K562 (cell line): ENCODE results near the gene CHST15. TPM values are rescaled to one million over a fixed set of nuclear protein-coding genes. Genes with fewer than 3 reads are reported as not detected.

Experiments
- ATAC-seq: fragments of 200-7000 bp; cut with Tn5 transposase; 3 replicates; pipeline ENCODE4 v1.9.1; 2020; ENCODE audit warnings: moderate library complexity
- BruUV-seq: library from RNA; stranded (reverse); fragments of 400-500 nt; replicated peaks from 2 replicates; lab custom pipeline; 2021; lab: Mats Ljungman, UMichigan
- CTCF ChIA-PET: fragments of 300-600 bp; formaldehyde crosslinking; extraction: SDS; loops from one replicate; lab custom pipeline; 2021; ENCODE audit warnings: low intra/inter-chr PET ratio; lab: Yijun Ruan, JAX
- POLR2A ChIA-PET: fragments of 300-600, 350-650 bp; sonication (Branson Sonifier 250); formaldehyde crosslinking; extraction: SDS; loops from one replicate; lab custom pipeline; 2021; ENCODE audit warnings: antibody characterized with exemption, inconsistent platforms; lab: Yijun Ruan, JAX
- DNase-seq, 4 experiments: peaks; one replicate each; pipeline versions ENCODE4 v3.0.0 to v3.0.0-alpha.2; 2011 to 2018; ENCODE audit warnings: low spot score in 3 of 4, mixed read lengths in 3 of 4; ENCODE audit errors: extremely low read depth in 1 of 4
- FAIRE-seq: peaks from 2 replicates; lab custom pipeline; 2011; peaks lifted over from hg19 to GRCh38; lab: Jason Lieb, UNC
- H2AFZ ChIP-seq: 2 replicates; pipeline ENCODE4 v1.6.0; 2011; ENCODE audit warnings: low read depth, low read length, control low read depth, inconsistent platforms
- H3K27ac ChIP-seq: fragments of 200-600 bp; 3 replicates; pipeline ENCODE4 v1.8.0; 2011; ENCODE audit warnings: low read depth, mild to moderate bottlenecking, control low read depth, inconsistent platforms, low read length, moderate library complexity, mixed read lengths; ENCODE audit errors: extremely low read depth
- H3K27me3 ChIP-seq, 2 experiments: fragments of 300-600 bp in 1 of 2; 2 replicates in 1 of 2; 3 replicates in 1 of 2; pipeline versions ENCODE4 v1.6.0 to v1.8.0; 2011; ENCODE audit warnings: inconsistent platforms in 2 of 2, low read length in 2 of 2, mild to moderate bottlenecking in 1 of 2, mixed read lengths in 1 of 2, moderate library complexity in 1 of 2; ENCODE audit not compliant: control insufficient read depth in 2 of 2, insufficient read depth in 2 of 2
- H3K36me3 ChIP-seq: fragments of 300-600 bp; 3 replicates; pipeline ENCODE4 v1.8.0; 2011; ENCODE audit warnings: mild to moderate bottlenecking, low read length, inconsistent platforms; ENCODE audit not compliant: control insufficient read depth, insufficient read depth
- H3K4me1 ChIP-seq, 2 experiments: fragments of 200-600 bp in 1 of 2; replicated peaks in 1 of 2; 2 replicates in 1 of 2; 3 replicates in 1 of 2; pipeline versions ENCODE4 v1.5.1 to v1.8.0; 2011; ENCODE audit warnings: inconsistent platforms in 2 of 2, low read length in 2 of 2, mild to moderate bottlenecking in 1 of 2, mixed read lengths in 1 of 2, moderate library complexity in 1 of 2; ENCODE audit not compliant: control insufficient read depth in 2 of 2, insufficient read depth in 2 of 2
- H3K4me2 ChIP-seq: 2 replicates; pipeline ENCODE4 v1.6.1; 2011; ENCODE audit warnings: low read length, control low read depth, inconsistent platforms, mixed read lengths; ENCODE audit not compliant: insufficient read depth
- H3K4me3 ChIP-seq: fragments of 200-600 bp; sonication (generic), shearing (Covaris generic); 2 replicates; pipeline ENCODE4 v1.5.1; 2016; ENCODE audit warnings: control low read depth, inconsistent platforms
- H3K79me2 ChIP-seq: fragments of 200-600 bp; 3 replicates; pipeline ENCODE4 v1.8.0; 2011; ENCODE audit warnings: low read length, inconsistent platforms; ENCODE audit not compliant: control insufficient read depth, insufficient read depth
- H3K9ac ChIP-seq, 2 experiments: 2 replicates each; pipeline versions ENCODE4 v1.6.0 to v1.6.1; 2011; ENCODE audit warnings: low read depth in 2 of 2, low read length in 2 of 2, control low read depth in 1 of 2, inconsistent platforms in 1 of 2, mild to moderate bottlenecking in 1 of 2, mixed read lengths in 1 of 2; ENCODE audit not compliant: insufficient read depth in 1 of 2
- H3K9me1 ChIP-seq: one replicate; pipeline ENCODE4 v1.6.0; 2011; ENCODE audit warnings: inconsistent platforms, mild to moderate bottlenecking, low read length, moderate library complexity; ENCODE audit not compliant: control insufficient read depth, insufficient read depth
- H3K9me3 ChIP-seq: replicated peaks from 2 replicates; pipeline ENCODE4 v1.5.1; 2011; ENCODE audit warnings: low read depth, low read length, inconsistent platforms; ENCODE audit not compliant: control insufficient read depth, insufficient read depth
- H4K20me1 ChIP-seq: replicated peaks from 2 replicates; pipeline ENCODE4 v1.6.1; 2011; ENCODE audit warnings: low read length, inconsistent platforms, mixed read lengths; ENCODE audit not compliant: control insufficient read depth, insufficient read depth
- ERF ChIP-seq: fragments of 450-650 bp; formaldehyde crosslinking; IDR thresholded peaks from 2 replicates; pipeline ENCODE4 v1.4.0; 2020; ENCODE audit warnings: mild to moderate bottlenecking, mixed read lengths
- FOSL1 ChIP-seq: fragments of 200-800 bp; sonication (Bioruptor generic); conservative IDR thresholded peaks from 2 replicates; pipeline ENCODE4 v1.6.1; 2016; ENCODE audit warnings: missing genetic modification characterization, missing compliant biosample characterization
- GATAD2A ChIP-seq: fragments of 450-650 bp; IDR thresholded peaks from 2 replicates; pipeline ENCODE4 v1.6.1; 2017
- HEY1 ChIP-seq: fragments of 250-450 bp; sonication (Bioruptor Pico); IDR thresholded peaks from 2 replicates; pipeline ENCODE4 v1.5.0; 2020; ENCODE audit warnings: mild to moderate bottlenecking, moderate library complexity, borderline replicate concordance
- KAT8 ChIP-seq: fragments of 450-650 bp; IDR thresholded peaks from 2 replicates; pipeline ENCODE4 v1.6.1; 2016; ENCODE audit warnings: low read depth, mild to moderate bottlenecking
- MAFK ChIP-seq: IDR thresholded peaks from 2 replicates; pipeline ENCODE4 v1.6.1; 2011; ENCODE audit warnings: low read length, improper control_type of control experiment
- PHTF2 ChIP-seq: fragments of 250-450 bp; sonication (Bioruptor Pico); IDR thresholded peaks from 2 replicates; pipeline ENCODE4 v1.5.0; 2021; ENCODE audit warnings: mild to moderate bottlenecking
- STAT5B ChIP-seq: fragments of 250-450 bp; sonication (Bioruptor Pico); IDR thresholded peaks from 2 replicates; pipeline ENCODE4 v1.8.0; 2021; ENCODE audit warnings: mild to moderate bottlenecking, inconsistent platforms
- TAF7 ChIP-seq: fragments of 450-650 bp; IDR thresholded peaks from 2 replicates; pipeline ENCODE4 v1.6.1; 2016; ENCODE audit warnings: missing genetic modification characterization, missing compliant biosample characterization
- U2AF2 ChIP-seq: fragments of 200-400 bp; formaldehyde crosslinking; optimal IDR thresholded peaks from 2 replicates; pipeline ENCODE3; 2017; ENCODE audit warnings: low read depth, mild to moderate bottlenecking, low read length
- ZBTB17 ChIP-seq: fragments of 450-650 bp; formaldehyde crosslinking; IDR thresholded peaks from 2 replicates; pipeline ENCODE4 v1.4.0; 2020; ENCODE audit warnings: mild to moderate bottlenecking
- ZC3H8 ChIP-seq: fragments of 450-650 bp; IDR thresholded peaks from 2 replicates; pipeline ENCODE4 v1.6.1; 2017
- ZKSCAN3 ChIP-seq: fragments of 250-450 bp; sonication (Bioruptor Pico); IDR thresholded peaks from 2 replicates; pipeline ENCODE4 v1.4.0; 2020
- ZNF224 ChIP-seq: sonication (generic); formaldehyde crosslinking; IDR thresholded peaks from 2 replicates; pipeline ENCODE4 v1.8.0; 2022; ENCODE audit warnings: mild to moderate bottlenecking, missing genetic modification reagents
- ZNF707 ChIP-seq: fragments of 250-450 bp; sonication (Bioruptor Pico); conservative IDR thresholded peaks from 2 replicates; pipeline ENCODE4 v1.8.0; 2022; ENCODE audit warnings: inconsistent platforms, mild to moderate bottlenecking, moderate library complexity
- whole genome bisulfite sequencing: fragments of 100-300 bp; shearing (Covaris generic); methylation state at CpG from one replicate; pipeline ENCODE4 v1.1.6; 2016; ENCODE audit warnings: low coverage, mixed read lengths; ENCODE audit not compliant: insufficient coverage; ENCODE audit errors: missing lambda C conversion rate; 5-methylcytosine and 5-hydroxymethylcytosine counted together
- in situ Hi-C: fragments of 300-500 bp; cut with MboI; formaldehyde crosslinking; loops from 4 replicates; pipeline ENCODE4 v1.15.0; 2018; ENCODE audit warnings: inconsistent platforms, mixed read lengths
- intact Hi-C: fragments of 100-400 bp; cut with micrococcal nuclease; formaldehyde crosslinking; loops from 2 replicates; pipeline ENCODE4 v1.14.2; 2022
- polyA plus RNA-seq, 8 experiments: library from polyadenylated mRNA; depleted of rRNA in 4 of 8; stranded (reverse) in 5 of 8; unstranded in 3 of 8; fragments of >200 nt; fragmentation: Nextera tagmentation in 2 of 8; fragmentation: Illumina TruSeq in 1 of 8; extraction: Ambion mirVana in 2 of 8; extraction: Trizol in 1 of 8; gene quantifications; 2 replicates each; pipeline versions ENCODE4 v1.2.1 to v1.2.3, GENCODE V29; 2011 to 2014; ENCODE audit warnings: inconsistent platforms in 1 of 8, missing spikeins in 1 of 8
- total RNA-seq, 7 experiments: library from RNA; depleted of rRNA in 6 of 7; stranded (reverse); fragments of >200 nt in 6 of 7; fragmentation: Illumina TruSeq in 2 of 7; extraction: Trizol in 2 of 7; gene quantifications; 2 replicates each; pipeline versions ENCODE4 v1.2.1 to v1.2.3, GENCODE V29; 2011 to 2021; ENCODE audit warnings: low replicate concordance in 1 of 7
- TF ChIP-seq, protein P1 (sequence below): fragments of 450-650 bp; IDR thresholded peaks from 2 replicates; pipeline ENCODE4 v1.6.1; 2016; ENCODE audit warnings: borderline replicate concordance
- TF ChIP-seq, protein P2 (sequence below): sonication (generic); formaldehyde crosslinking; IDR thresholded peaks from 2 replicates; pipeline ENCODE4 v1.8.0; 2022; ENCODE audit warnings: mild to moderate bottlenecking, low read depth, missing genetic modification reagents
- TF ChIP-seq, protein P3 (sequence below): fragments of 450-650 bp; IDR thresholded peaks from 2 replicates; pipeline ENCODE4 v1.6.1; 2016; ENCODE audit warnings: mild to moderate bottlenecking
- TF ChIP-seq, protein P4 (sequence below): fragments of 450-650 bp; formaldehyde crosslinking; IDR thresholded peaks from 2 replicates; pipeline ENCODE4 v1.4.0; 2020; ENCODE audit warnings: mild to moderate bottlenecking, mixed read lengths

Gene CHST15
- total and polyA plus RNA-seq, 9 of the 15 experiments (the other 6 are each of a cell fraction or from before 2014, with no cell fraction given), result 0.04 to 0.16 (median 0.08) TPM

DNA sequence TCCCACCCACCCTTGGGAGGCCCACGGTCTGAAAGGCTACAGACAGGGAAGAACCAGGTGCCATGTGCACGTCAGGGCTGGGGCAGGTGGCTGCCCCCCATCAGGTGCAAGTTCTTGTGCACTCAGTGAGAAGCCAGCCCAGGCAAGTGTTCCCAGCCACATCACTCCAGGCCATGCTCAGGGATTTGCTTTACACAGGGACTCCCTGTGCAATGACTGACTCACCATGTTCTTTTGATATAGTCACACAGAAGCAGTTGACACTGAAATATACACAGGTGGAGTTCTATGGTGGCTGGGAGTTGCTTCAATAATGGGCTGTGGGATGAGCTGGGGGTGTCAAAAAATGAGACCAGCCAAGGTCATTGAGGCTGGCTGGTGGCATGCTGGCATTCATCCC lies 8.0 kb upstream of the CHST15 start:
- Histone ChIP-seq H3K9me3 (no peaks in the 10 kb centered on the region), H3K4me2 (no peak overlapping the region), H3K4me3 (no peak overlapping the region), H4K20me1 (no peaks in the 10 kb centered on the region), H3K9me1 (no peaks in the 10 kb centered on the region), H3K9ac (no peak overlapping the region), H3K27ac (no peak overlapping the region), H2AFZ (no peak overlapping the region), H3K4me1 (no peaks in the 10 kb centered on the region), H3K27me3 (peaks cover 2 to 14% of the 10 kb centered on the region in 2 experiments; a peak in 3 of 5 replicates), H3K79me2 (no peaks in the 10 kb centered on the region), H3K36me3 (no peaks in the 10 kb centered on the region)
- CTCF ChIA-PET, result no interaction called here
- intact Hi-C loops, result no loop called here
- DNase-seq (no peak), FAIRE-seq (no peak), ATAC-seq (no peak)
- in situ Hi-C loops, result no loop called here
- no TSS peak for BruUV-seq
- 0% methylated on average over 1 of the region's 2 CpGs for WGBS
- POLR2A ChIA-PET, result no interaction called here
- TF ChIP-seq ZNF224 (no peak), GATAD2A (no peak), ZC3H8 (no peak), PHTF2 (CRISPR knock-in tag) (no peak), ZNF707 (CRISPR knock-in tag) (no peak), KAT8 (no peak), ZKSCAN3 (CRISPR knock-in tag) (no peak), U2AF2 (no peak), FOSL1 (tag) (no peak), STAT5B (no peak), ERF (CRISPR knock-in tag) (no peak), ZBTB17 (CRISPR knock-in tag) (no peak), HEY1 (CRISPR knock-in tag) (no peak), MAFK (no peak), TAF7 (no peak)
- TF ChIP-seq, protein P1, sequence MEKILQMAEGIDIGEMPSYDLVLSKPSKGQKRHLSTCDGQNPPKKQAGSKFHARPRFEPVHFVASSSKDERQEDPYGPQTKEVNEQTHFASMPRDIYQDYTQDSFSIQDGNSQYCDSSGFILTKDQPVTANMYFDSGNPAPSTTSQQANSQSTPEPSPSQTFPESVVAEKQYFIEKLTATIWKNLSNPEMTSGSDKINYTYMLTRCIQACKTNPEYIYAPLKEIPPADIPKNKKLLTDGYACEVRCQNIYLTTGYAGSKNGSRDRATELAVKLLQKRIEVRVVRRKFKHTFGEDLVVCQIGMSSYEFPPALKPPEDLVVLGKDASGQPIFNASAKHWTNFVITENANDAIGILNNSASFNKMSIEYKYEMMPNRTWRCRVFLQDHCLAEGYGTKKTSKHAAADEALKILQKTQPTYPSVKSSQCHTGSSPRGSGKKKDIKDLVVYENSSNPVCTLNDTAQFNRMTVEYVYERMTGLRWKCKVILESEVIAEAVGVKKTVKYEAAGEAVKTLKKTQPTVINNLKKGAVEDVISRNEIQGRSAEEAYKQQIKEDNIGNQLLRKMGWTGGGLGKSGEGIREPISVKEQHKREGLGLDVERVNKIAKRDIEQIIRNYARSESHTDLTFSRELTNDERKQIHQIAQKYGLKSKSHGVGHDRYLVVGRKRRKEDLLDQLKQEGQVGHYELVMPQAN, result no peak
- TF ChIP-seq, protein P2, sequence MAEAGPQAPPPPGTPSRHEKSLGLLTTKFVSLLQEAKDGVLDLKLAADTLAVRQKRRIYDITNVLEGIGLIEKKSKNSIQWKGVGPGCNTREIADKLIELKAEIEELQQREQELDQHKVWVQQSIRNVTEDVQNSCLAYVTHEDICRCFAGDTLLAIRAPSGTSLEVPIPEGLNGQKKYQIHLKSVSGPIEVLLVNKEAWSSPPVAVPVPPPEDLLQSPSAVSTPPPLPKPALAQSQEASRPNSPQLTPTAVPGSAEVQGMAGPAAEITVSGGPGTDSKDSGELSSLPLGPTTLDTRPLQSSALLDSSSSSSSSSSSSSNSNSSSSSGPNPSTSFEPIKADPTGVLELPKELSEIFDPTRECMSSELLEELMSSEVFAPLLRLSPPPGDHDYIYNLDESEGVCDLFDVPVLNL, result no peak
- TF ChIP-seq, protein P3, sequence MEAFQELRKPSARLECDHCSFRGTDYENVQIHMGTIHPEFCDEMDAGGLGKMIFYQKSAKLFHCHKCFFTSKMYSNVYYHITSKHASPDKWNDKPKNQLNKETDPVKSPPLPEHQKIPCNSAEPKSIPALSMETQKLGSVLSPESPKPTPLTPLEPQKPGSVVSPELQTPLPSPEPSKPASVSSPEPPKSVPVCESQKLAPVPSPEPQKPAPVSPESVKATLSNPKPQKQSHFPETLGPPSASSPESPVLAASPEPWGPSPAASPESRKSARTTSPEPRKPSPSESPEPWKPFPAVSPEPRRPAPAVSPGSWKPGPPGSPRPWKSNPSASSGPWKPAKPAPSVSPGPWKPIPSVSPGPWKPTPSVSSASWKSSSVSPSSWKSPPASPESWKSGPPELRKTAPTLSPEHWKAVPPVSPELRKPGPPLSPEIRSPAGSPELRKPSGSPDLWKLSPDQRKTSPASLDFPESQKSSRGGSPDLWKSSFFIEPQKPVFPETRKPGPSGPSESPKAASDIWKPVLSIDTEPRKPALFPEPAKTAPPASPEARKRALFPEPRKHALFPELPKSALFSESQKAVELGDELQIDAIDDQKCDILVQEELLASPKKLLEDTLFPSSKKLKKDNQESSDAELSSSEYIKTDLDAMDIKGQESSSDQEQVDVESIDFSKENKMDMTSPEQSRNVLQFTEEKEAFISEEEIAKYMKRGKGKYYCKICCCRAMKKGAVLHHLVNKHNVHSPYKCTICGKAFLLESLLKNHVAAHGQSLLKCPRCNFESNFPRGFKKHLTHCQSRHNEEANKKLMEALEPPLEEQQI, result no peak
- TF ChIP-seq, protein P4, sequence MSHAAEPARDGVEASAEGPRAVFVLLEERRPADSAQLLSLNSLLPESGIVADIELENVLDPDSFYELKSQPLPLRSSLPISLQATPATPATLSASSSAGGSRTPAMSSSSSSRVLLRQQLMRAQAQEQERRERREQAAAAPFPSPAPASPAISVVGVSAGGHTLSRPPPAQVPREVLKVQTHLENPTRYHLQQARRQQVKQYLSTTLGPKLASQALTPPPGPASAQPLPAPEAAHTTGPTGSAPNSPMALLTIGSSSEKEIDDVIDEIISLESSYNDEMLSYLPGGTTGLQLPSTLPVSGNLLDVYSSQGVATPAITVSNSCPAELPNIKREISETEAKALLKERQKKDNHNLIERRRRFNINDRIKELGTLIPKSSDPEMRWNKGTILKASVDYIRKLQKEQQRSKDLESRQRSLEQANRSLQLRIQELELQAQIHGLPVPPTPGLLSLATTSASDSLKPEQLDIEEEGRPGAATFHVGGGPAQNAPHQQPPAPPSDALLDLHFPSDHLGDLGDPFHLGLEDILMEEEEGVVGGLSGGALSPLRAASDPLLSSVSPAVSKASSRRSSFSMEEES (CRISPR knock-in tag), result no peak
